Bronchus fibroblast of lung (primary cell): Measurements from ENCODE around the gene TSNAX. TPM values are rescaled to one million over a fixed set of nuclear protein-coding genes. Genes with fewer than 3 reads are reported as not detected.

Experiments
- total RNA-seq: library from RNA; depleted of rRNA; stranded (reverse); fragments of >200 nt; gene quantifications from 2 replicates; pipeline ENCODE4 v1.2.3, GENCODE V29; 2015

TSNAX gene, protein sequence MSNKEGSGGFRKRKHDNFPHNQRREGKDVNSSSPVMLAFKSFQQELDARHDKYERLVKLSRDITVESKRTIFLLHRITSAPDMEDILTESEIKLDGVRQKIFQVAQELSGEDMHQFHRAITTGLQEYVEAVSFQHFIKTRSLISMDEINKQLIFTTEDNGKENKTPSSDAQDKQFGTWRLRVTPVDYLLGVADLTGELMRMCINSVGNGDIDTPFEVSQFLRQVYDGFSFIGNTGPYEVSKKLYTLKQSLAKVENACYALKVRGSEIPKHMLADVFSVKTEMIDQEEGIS
- total RNA-seq = 15.2 and 21.5 TPM in 2 replicates

DNA sequence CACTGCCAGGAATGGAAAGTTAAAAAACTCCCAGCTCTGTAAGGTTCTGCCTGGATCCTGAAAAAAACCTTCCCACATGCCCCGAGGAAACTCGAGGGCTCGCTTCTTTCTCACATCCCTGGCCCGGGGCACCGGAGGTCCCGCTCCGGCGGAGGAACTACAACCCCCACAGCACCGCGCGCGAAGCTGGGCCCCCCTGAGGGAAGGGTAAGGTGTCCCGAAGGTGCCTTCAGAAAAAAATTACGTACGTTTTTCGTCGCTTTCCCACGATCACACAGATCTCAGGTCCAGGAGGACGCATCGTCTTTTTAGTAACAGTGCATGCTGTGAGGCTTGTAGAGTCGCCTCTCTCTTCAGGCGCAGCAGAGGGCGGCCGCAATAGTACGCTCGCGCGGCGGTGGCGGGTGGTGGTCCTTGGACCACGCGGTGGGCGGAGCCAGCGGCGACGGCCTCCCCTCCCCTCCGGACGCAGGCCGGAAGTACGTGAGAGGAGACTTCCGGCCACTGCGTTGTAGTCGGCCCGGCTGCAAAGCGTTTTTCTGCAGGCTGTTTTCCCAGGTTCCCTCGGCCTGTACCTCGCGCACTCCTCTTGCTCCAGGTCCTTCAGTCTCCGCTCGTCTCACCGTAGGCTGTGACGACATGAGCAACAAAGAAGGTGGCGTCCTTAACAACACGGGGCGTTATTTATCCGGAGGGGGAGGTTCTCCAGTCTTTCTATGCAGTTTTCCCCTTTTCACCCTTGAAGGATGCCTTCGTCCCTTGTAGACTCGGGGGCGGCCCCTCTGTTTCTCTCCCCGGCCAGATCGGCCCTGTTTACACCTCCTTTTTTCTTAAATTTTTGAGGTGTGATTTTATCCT, at the start of gene TSNAX:
Gene TSNAX, plus strand, starts transcription at position 498 of the 858 bp plus-strand sequence. Its CDS starts 142 bp downstream, at position 640.

Other genes with a start within 250 kb of the TSNAX start
- 5.5 and 5.7 TPM in 2 replicates for gene EXOC8, start 190.8 kb upstream of the TSNAX start, total RNA-seq
- gene SPRTN, start 190.4 kb upstream of the TSNAX start, total RNA-seq = 9.8 and 12.2 TPM in 2 replicates
- gene EGLN1, start 106.4 kb upstream of the TSNAX start, total RNA-seq = 13.1 and 15.1 TPM in 2 replicates
- 3.1 and 3.4 TPM in 2 replicates for gene DISC1, start 98.1 kb downstream of the TSNAX start, total RNA-seq